Stimulated activated CD4-positive, alpha-beta T cell treated with anti-CD3 and anti-CD28 coated beads, TNF-alpha, amount 100 ng/mL, for 1 hour (primary cell): ENCODE results near the gene PPP1R12A.
"Not testable (repeated sequence)": the region's sequence is repeated elsewhere in the genome, so short reads cannot be mapped to it uniquely, and the experiment has no call there.

ENCODE experiments used
- DNase-seq, 3 donors: peaks; one replicate each; pipeline ENCODE4 v3.0.0-alpha.2; 2020; ENCODE audit warnings: low read depth in 3 of 3, low spot score in 1 of 3

The PPP1R12A gene

DNA sequence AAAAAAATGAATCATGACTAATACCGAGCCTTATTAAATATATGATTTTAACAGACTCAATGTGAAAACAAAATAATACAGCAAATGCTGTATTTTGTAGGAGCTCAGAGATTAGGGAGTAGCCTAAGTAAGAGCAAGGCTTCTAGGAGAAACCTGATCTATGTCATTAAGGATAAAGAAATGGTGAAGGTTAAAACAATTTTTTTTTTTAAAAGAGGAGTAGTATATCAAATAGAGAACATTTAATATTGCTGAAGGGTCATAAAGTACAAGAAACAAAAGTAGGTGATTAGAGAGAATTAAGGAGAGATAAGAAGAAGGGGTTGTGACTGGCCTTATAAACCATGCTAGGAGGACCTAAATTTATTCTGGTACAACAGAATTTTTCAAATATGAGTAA, 39.1 kb downstream of the PPP1R12A start:
- no peak for DNase-seq

- DNase-seq = no peak
These were observed 39.8 kb downstream of the PPP1R12A start for GRCh38 chr12:79895071-79895470.

GRCh38 chr12:79891506-79892162, 43.3 kb downstream of the PPP1R12A start:
- no peak for DNase-seq

- no peak for DNase-seq
These were observed 47.0 kb downstream of the PPP1R12A start for GRCh38 chr12:79887890-79888289.

GRCh38 chr12:79886917-79887519, 47.9 kb downstream of the PPP1R12A start:
- DNase-seq = no peak

GRCh38 chr12:79885911-79886490, 48.9 kb downstream of the PPP1R12A start:
- no peak for DNase-seq

DNA sequence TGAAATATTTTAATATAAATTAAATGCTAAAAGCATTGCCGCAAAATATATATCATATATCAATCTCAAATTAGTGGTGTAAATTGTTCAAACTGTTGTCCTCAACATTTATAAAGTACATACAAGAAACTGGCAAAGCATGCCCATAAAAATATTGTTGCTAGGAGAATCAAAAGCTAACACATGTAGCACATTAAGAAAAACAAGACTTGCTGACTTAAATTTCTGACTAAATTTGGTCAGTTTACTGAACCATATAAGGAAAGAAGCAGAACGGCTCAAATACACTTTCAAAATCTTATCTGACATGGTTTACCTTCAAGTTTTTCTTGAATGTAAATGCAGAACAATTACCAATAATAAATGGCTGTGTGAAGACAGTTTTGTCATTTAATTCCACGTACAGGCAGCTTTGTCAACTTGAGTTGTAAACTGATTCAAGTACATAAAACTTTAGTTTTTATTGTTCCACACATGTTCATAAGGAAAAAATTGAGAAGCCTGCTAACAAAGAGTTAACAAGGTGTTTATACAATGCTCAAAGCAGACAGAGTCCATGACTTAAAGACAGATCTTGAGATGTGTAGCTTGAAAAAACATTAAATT, 50.4 kb downstream of the PPP1R12A start:
- DNase-seq = no peak

- DNase-seq = no peak
These were observed 51.7 kb downstream of the PPP1R12A start for GRCh38 chr12:79883216-79883615.

- DNase-seq = no peak
These were observed 53.5 kb downstream of the PPP1R12A start for GRCh38 chr12:79881351-79881750.

GRCh38 chr12:79878506-79878905, 56.4 kb downstream of the PPP1R12A start:
- DNase-seq = not testable (repeated sequence)

DNA sequence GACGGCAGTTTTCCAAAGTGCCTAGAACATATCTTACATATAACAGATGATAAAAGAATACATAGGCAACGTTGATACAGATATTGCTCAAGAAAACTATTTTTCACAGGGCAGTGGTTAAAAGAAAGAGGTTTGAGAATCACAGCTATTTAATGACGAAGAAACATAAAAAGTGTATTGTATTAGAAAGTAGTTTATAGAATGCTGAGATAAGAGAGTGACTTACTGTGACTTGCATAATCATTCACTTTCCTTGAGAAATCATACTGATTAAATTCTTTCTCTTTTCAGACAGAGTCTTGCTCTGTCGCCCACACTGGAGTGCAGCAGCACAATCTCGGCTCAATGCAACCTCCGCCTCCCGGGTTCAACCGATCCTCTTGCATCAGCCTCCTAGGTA, 57.7 kb downstream of the PPP1R12A start:
- no peak for DNase-seq

- no peak for DNase-seq
These were observed 60.2 kb downstream of the PPP1R12A start for GRCh38 chr12:79874665-79875064.

GRCh38 chr12:79873201-79873600, 61.7 kb downstream of the PPP1R12A start:
- DNase-seq = no peak

DNA sequence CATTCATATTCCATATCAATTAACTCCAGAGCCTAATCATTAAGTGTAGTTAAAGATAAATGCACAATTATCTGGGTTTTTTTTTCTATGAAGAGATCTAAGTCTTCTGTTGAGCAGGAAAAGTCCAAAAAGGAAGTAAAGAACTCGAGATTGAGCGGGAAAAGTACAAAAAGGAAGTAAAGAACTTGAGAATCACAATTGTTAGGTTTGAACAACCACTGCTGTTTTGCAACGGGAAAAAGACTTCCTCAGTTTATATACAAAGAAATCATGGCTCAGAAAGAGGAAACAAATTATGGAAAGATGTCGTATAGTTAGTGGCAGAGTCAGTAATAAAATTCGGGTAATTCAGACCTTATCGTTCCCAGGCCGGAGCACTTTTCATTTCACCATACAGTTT, 63.3 kb downstream of the PPP1R12A start:
- DNase-seq = no peak

- DNase-seq = no peak
These were observed 64.0 kb downstream of the PPP1R12A start for GRCh38 chr12:79870916-79871315.

DNA sequence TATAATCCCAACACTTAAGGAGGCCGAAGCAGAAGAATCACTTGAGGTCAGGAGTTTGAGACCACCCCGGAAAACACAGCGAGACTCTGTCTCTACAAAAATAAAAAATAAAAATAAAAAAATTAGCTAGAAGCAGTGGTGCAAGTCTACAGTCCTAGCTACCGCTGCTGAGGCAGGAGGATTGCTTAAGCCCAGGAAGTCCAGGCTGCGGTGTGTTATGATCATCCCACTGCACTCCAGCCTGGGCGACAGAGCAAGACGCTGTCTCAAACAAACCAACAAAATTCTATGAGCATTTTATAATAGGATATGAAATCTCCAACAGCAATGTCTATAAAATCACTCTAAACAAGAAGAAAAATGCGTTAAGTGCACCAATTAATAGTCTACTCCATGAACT, 75.3 kb downstream of the PPP1R12A start:
- no peak for DNase-seq

- no peak for DNase-seq
These were observed 76.4 kb downstream of the PPP1R12A start for GRCh38 chr12:79858518-79858917.

GRCh38 chr12:79857675-79858074, 77.2 kb downstream of the PPP1R12A start:
- DNase-seq = no peak

- no peak for DNase-seq
These were observed 84.1 kb downstream of the PPP1R12A start for GRCh38 chr12:79850610-79851299.

DNA sequence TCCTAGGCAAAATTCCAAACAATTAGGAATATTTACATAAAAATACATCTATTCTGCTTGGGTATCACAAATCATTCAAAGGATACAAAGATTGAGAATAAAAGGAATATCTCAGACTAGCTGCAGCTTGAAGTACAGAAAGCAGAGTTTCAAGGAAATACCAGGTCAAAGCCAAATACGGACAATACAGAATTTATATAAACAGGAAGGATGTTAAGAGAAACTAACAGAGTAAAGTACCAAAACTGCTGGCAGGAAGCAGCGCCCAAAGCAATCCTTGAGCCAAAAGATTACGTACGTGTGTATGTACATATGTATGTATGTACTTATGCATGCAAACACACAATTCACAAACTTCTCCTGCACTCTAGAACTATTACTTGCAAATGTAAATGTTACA, 86.6 kb downstream of the PPP1R12A start:
- no peak for DNase-seq

DNA sequence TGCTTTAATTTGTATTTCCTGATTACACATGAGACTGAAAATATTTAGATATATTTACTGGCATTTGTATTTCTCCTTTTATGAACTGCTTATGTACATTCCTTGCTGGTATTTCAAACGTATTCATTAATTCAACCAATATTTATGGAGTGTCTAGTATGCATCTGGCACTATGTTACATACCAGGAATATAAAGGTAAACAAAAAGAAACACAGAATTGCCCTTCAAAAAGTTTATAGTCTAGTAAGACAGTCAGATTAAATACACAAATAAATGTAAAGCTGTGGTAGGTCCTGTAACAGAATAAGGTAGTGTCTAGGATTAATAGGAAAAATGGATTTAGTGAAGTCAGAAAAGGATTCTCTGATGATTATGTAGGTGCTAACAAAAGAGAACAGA, 87.5 kb downstream of the PPP1R12A start:
- no peak for DNase-seq

- no peak for DNase-seq
These were observed 90.2 kb downstream of the PPP1R12A start for GRCh38 chr12:79844693-79845092.
